ENCODE results near the gene CES5A.
"Not testable (repeated sequence)": the region's sequence is repeated elsewhere in the genome, so short reads cannot be mapped to it uniquely, and the experiment has no call there.

CES5A gene

DNA sequence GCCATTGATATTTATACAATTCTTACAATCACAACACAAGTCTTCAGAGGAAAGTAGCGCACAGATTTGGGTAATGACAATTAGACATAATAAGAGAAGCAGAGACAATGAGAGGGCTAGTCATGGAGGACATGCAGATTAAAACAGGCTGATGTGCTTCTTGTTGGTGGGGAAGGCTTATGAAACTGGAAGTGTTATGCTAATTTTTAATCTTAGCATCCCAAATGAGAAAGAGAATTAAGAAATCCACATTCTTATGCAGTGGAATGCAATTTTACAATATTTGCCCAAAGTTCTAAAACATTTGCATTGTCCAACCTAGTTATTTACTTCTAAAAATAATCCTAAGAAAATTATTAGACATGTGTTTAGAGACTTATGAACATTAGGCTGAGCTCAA is 66.9 kb downstream of the CES5A start:
- H3K27ac ChIP-seq, H3K4me3 ChIP-seq: not testable (repeated sequence)

- H3K4me3 ChIP-seq, H3K27ac ChIP-seq: not testable (repeated sequence)
These were observed 70.1 kb downstream of the CES5A start for GRCh38 chr16:55805104-55805503.

DNA sequence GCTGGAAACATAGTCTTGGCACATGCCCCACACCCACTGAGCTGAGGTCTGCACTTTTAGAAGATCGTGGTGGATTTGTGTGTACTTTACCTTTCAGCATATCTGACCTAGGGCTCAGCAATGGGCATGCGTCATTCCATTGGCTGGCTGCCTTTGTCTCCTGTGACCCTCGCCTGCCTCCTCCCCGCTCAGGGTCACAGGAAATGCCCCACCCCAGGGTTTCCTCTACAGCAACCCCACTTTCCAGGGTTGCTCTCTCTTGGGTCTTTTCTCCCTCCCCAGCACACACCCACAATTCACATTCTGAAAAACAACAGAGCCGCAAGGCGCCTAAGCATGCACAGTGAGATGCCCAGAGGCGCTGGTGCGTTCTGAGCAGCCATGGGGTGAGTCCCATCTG is 71.5 kb downstream of the CES5A start:
- not testable (repeated sequence) for H3K4me3 ChIP-seq

More for the DNA sequence above, 71.5 kb downstream of the CES5A start:
- not testable (repeated sequence) for H3K27ac ChIP-seq

Measured in skin epidermis (tissue), 12 donors.